HG03460 (cell line): Measurements from ENCODE around the gene SORCS2.

Experiments used
- ATAC-seq: cut with Tn5 transposase; IDR thresholded peaks from one replicate; pipeline ENCODE4 v1.9.1; 2021; ENCODE audit not compliant: unreplicated experiment

SORCS2 gene

GRCh38 chr4:7653510-7654369 is 461.4 kb downstream of the SORCS2 start:
- ATAC-seq, result no peak

GRCh38 chr4:7654550-7655445 is 462.5 kb downstream of the SORCS2 start:
- ATAC-seq, result no peak

GRCh38 chr4:7655511-7656243 is 463.3 kb downstream of the SORCS2 start:
- no peak for ATAC-seq

- ATAC-seq, result no peak
Measured at GRCh38 chr4:7656244-7656800, 464.0 kb downstream of the SORCS2 start.

- no peak for ATAC-seq
Measured at GRCh38 chr4:7657545-7658297, 465.4 kb downstream of the SORCS2 start.

GRCh38 chr4:7658341-7659204 is 466.2 kb downstream of the SORCS2 start:
- ATAC-seq, result no peak

GRCh38 chr4:7659429-7660175 is 467.3 kb downstream of the SORCS2 start:
- no peak for ATAC-seq

- ATAC-seq, result no peak
Measured at GRCh38 chr4:7660176-7661039, 468.1 kb downstream of the SORCS2 start.

GRCh38 chr4:7661066-7661748 is 468.9 kb downstream of the SORCS2 start:
- no peak for ATAC-seq

GRCh38 chr4:7661846-7662506 is 469.6 kb downstream of the SORCS2 start:
- ATAC-seq, result no peak

- no peak for ATAC-seq
Measured at GRCh38 chr4:7662507-7662846, 470.1 kb downstream of the SORCS2 start.

GRCh38 chr4:7663075-7663541 is 470.8 kb downstream of the SORCS2 start:
- ATAC-seq, result no peak

GRCh38 chr4:7664106-7664505 is 471.8 kb downstream of the SORCS2 start:
- no peak for ATAC-seq

GRCh38 chr4:7665321-7665720 is 473.0 kb downstream of the SORCS2 start:
- no peak for ATAC-seq

GRCh38 chr4:7666011-7666410 is 473.7 kb downstream of the SORCS2 start:
- ATAC-seq, result no peak

- ATAC-seq, result no peak
Measured at GRCh38 chr4:7666744-7667143, 474.4 kb downstream of the SORCS2 start.
